GM18520 (cell line): ENCODE data around the gene GALNT17.
"Not testable (repeated sequence)": the region's sequence is repeated elsewhere in the genome, so short reads cannot be mapped to it uniquely, and the experiment has no call there.

Experiments
- ATAC-seq: cut with Tn5 transposase; IDR thresholded peaks from one replicate; pipeline ENCODE4 v1.9.1; 2021; ENCODE audit not compliant: unreplicated experiment

The GALNT17 gene

GRCh38 chr7:71229699-71230098, 97.8 kb downstream of the GALNT17 start:
- no peak for ATAC-seq

- ATAC-seq, result no peak
These were observed 103.3 kb downstream of the GALNT17 start for GRCh38 chr7:71235253-71235652.

- no peak for ATAC-seq
These were observed 104.5 kb downstream of the GALNT17 start for GRCh38 chr7:71236230-71237105.

DNA sequence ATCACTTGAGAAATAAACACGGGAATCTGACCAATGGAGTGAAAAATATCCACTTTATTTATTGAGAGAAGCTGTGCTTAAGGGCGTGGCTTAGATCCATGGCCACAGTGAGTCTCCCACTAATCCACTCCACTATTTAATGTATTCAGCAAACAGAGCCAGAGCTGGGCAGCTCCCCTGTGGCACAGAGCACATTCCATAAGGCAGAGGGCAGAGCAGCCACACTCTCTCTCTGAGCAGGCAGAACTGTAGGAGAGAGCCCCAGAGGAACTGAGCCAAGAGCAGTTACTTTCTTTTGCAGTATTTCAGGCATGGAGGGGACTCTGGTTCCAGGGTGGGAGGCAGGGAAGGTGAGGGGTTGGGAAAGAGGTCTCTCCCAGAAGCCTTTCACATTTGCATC, 106.0 kb downstream of the GALNT17 start:
- ATAC-seq, result no peak

- ATAC-seq, result no peak
These were observed 106.8 kb downstream of the GALNT17 start for GRCh38 chr7:71238581-71239295.

DNA sequence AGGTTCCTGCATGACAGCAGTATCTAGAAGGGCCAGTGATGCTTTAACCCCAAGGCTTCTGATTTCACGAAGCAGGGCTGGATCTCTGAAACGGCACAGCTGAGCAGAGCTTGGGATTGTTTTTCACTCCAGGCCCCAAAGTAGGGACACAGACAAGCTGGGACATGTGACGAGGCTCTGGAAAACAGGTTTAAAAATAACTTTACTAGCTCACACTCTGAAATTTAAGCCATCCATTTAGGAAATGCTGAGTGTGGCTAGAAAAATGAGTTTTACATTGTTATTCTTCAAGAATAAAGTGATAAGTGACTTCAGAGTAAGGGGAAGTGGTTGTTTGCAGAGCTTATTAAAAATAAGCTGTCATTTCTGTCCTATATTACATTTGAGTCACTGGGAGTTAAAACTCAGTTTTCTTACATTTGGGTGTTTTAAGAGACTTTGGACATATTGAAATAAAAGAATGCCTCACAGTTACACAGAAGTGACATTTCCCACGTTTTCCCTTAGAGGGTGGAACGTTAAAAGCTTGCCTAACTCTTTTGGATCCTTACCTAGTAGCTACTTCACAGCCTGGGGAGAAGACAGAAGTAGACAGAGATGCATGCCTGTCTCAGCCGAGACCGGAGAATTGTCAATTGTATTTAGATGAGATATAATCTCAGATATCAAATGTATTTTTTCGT, 107.8 kb downstream of the GALNT17 start:
- ATAC-seq, result no peak

DNA sequence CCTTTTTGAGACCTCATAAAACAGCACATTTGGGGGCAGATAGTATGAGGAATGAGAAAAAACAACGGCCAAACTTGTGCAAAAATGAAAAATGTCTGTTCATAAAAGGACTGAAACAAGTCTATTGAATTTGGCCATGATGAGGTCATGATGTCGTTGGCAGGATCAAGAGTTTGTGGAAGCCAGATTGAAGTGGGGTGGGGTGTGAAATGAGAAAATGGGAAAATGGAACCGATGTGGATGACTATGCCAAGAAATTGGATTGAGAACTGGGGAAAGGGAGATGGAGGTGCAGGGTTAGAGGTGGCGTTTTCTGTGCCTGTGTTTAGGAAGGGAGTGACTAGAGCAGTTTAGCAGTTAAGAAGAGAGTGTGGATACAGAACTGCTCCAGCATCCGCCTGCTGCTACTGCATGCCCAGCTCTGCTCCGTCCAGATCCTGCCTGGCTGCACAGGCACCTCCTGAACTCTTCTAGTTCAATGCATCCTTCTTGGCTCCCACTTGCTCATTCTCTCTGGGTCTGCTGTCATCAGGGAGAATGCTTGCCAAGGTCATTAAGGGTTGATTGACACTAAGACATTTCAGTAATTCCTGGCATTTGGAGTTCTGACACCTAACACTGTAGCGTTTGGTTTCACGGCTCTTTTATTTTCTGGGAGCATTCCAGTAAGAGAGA, 111.9 kb downstream of the GALNT17 start:
- ATAC-seq, result no peak

DNA sequence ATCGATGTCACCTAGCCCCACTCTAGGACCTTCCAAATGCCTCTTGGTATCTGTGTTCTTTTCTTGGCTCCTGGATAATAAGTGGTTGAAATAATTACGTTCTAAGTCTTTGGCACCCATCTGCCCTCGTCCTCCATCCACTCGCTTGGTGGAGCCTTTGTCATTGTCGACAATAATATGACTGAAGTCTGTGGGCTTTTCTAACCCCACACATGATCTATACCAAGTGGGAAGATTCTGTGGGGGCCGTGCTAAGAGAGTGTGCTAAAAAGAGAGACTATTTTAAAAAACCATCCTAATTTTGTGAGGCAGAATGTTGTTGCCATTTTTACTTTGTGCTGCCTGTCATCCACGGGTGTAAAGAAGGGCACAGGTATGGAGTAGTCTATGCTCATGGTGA, 113.1 kb downstream of the GALNT17 start:
- no peak for ATAC-seq

DNA sequence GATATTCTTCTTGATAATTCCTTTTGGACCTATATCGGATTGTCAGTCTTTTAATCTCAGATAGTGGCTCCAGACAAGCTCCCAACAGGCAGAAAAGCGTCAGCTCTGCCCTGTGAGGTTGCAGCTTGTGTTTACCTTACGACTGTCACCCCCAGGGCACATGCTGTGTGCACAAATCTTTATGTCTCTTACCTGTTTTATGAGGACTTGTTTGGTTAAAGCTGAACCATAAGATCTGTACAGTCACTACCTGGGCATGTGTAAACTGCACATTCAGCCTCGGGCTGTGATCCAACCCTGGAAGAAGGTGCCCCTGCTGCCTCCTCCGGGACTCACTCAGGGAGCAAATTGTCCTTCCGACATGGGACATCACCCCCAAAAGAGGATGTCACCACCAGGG, 119.8 kb downstream of the GALNT17 start:
- ATAC-seq, result no peak

DNA sequence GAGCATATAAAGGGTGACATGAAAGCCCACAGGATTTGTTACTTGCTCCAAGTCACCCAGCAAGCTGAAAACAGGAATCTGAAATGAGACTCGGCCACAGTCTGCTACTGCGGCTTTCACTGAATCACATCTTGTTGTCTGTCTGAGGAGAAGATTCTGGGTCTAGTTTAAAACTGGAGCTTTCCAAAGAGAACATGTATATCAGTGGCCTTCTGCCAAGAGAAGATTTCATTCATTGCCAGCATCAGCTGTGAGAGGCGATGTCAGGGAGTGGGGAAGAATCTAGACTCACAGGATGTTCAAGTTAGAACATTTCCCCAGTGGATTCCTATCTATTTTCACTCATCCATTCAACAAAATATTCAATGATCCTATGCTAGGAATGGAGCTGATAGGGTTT, 122.8 kb downstream of the GALNT17 start:
- ATAC-seq, result no peak

- no peak for ATAC-seq
These were observed 123.7 kb downstream of the GALNT17 start for GRCh38 chr7:71255537-71256178.

DNA sequence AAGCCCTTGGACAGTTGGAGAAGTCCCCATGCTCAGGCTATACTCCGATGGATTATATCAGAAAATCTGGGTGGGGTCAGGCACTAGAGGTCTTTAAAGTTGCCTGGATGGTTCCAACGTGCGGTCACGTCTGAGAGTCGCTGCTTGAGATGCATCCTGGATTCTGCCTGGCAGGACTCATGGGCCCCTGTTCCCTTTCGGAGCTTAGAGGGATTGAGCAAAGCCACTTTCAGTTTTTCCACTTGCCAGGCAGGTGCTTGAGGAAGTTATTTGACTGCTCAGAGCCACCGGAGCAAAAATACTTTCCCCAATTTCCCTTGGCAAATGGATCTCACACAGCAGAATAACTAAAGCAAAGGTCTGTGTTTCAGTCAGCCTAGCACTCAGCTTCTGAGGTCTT, 129.1 kb downstream of the GALNT17 start:
- ATAC-seq, result no peak

GRCh38 chr7:71262834-71263233, 130.9 kb downstream of the GALNT17 start:
- ATAC-seq, result not testable (repeated sequence)

DNA sequence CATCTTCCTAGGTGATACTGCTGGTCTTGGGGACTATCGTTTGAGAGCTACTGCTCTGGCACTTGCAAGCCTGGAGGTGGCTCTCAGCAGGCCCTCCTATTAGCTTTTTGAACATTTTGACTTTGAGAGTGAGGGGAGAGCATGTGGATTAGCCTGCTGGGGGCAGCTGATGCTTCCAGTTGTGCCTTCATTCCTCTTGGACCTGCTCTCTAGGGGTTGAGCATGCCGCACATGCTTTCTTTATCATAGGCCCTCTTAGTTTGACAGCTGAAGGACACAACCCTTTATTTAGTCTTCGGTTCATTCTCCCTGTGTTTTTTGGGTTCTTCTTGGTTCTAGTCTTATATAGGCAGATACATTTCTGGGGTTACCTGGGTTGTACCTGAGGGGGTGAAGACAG, 132.1 kb downstream of the GALNT17 start:
- no peak for ATAC-seq

DNA sequence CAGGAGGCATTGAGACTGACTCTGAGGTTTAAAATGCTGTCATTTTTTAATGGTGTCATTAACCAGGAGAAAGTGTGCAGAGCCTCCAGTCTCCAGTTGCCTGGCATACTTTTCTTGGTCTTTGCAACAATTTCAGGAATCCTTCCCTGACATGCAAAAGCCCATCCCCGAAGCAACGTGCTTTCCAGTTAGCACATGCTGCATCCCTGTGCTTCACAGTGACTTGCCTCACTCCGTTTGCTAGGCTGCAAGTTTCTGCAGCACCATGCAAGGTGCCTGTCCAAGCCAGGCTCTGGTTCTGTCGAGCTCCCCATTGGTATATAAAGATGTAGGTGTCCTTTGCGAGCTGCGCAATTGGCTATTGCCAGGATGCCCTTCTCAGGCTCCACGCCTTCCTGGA, 135.0 kb downstream of the GALNT17 start:
- no peak for ATAC-seq

- no peak for ATAC-seq
These were observed 136.0 kb downstream of the GALNT17 start for GRCh38 chr7:71267734-71268469.

DNA sequence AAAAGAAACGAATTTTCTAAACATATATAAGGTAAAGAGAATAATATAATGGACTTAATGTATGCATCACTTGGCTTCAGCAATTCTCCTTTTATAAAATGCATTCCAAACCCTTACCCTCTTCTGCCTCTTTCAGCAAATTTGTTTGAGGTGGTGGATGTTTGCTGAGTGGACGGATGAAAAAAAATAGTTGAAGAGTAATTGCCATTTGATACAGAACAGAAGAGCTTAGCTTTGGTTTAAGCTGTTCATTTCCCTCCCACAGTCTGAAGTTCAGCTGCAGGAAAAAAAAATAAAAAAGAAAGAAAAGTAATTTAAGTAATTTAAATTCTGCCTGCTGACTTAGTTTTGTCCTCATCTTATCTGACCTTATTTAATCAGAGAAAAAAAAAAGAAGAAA, 138.6 kb downstream of the GALNT17 start:
- no peak for ATAC-seq

DNA sequence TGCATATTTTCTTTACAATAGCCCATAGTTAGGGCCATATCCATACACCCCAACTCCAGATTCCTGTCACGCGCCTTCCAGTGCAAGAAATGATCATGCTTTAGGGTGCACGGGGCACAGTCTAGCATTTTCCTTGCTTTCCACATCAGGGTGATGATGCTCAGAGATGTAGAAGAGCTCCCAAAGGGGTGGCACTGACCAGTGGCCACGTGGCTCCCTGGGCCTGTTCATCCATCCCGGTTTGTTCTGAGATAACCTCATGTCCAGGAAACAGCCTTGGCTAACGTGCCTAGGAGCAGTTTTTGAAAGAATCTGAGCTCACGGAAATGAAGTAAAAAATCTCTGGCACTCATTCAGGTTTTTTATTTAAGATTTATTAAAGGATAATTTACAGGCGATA, 139.3 kb downstream of the GALNT17 start:
- ATAC-seq, result no peak

DNA sequence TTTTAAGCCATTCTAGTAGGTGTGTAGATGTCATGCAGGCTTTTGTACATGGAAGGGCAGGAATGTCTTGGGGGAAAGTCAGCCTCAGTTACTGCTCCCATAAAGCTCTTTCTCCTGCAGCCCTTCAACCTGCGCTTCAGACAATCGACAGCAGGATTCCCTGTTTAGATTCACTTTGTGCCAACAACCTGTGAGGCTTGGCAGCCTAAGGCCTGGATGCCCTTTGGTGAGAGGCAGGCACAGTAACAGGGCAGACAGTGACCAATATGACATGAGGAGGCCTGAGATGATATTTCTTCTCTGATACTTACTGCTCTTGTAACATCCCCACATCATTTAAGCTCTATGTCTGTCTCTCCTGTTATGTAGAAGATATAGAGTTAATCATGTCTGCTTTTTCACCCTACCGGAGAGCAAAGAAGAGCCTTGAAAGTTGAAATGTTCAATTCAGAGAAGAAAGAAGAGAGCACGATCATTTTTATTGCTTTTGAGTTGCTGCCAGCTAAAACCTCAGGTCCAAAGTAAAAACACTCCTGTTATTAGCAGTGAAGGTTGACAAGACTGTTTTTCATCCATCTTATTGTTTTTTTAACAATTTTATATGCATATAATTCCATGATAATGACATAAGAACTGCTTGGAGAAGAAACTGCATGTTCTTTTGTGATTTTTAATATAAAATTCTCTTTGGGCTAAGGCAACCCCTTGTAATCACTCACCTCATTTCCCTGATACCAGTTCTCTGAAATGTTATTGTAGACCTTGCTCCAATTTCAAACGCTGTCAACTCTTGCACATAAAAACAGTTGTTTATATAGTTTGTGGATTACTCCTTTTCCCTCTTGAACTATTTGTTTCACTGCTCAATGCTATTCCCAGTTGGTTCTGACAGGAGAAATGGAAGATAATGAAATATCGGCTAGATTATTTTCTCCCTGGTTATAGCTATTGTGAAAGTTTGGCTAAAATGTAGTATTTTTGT, 140.9 kb downstream of the GALNT17 start:
- ATAC-seq, result no peak
